Measurements from ENCODE around the gene STX17.

Gene STX17

DNA sequence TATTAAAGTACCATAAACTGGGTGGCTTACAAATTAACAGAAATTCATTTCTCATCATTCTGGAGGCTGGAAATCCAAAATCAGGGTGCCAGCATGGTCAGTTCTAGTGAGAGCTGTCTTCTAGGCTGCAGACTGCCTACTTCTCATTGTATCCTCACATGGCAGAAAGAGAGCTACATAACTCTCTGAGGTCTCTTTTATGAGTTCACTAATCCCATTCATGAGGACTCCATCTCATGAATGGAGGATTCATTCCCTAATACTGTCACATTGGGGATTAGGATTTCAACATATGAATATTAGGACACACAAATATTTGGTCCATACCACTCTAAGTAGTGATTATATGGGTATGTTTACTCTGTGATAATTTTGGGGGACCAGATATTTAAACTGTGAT is 108.4 kb downstream of the STX17 start:
- TF ChIP-seq SPI1 (IDR thresholded peaks at IDR 0.05; ENCODE audit: borderline replicate concordance, low read depth) = no peak
- TF ChIP-seq, protein P1, sequence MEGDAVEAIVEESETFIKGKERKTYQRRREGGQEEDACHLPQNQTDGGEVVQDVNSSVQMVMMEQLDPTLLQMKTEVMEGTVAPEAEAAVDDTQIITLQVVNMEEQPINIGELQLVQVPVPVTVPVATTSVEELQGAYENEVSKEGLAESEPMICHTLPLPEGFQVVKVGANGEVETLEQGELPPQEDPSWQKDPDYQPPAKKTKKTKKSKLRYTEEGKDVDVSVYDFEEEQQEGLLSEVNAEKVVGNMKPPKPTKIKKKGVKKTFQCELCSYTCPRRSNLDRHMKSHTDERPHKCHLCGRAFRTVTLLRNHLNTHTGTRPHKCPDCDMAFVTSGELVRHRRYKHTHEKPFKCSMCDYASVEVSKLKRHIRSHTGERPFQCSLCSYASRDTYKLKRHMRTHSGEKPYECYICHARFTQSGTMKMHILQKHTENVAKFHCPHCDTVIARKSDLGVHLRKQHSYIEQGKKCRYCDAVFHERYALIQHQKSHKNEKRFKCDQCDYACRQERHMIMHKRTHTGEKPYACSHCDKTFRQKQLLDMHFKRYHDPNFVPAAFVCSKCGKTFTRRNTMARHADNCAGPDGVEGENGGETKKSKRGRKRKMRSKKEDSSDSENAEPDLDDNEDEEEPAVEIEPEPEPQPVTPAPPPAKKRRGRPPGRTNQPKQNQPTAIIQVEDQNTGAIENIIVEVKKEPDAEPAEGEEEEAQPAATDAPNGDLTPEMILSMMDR (IDR thresholded peaks at IDR 0.05; ENCODE audit: insufficient read depth, low read length) = no peak
- TF ChIP-seq, protein P2, sequence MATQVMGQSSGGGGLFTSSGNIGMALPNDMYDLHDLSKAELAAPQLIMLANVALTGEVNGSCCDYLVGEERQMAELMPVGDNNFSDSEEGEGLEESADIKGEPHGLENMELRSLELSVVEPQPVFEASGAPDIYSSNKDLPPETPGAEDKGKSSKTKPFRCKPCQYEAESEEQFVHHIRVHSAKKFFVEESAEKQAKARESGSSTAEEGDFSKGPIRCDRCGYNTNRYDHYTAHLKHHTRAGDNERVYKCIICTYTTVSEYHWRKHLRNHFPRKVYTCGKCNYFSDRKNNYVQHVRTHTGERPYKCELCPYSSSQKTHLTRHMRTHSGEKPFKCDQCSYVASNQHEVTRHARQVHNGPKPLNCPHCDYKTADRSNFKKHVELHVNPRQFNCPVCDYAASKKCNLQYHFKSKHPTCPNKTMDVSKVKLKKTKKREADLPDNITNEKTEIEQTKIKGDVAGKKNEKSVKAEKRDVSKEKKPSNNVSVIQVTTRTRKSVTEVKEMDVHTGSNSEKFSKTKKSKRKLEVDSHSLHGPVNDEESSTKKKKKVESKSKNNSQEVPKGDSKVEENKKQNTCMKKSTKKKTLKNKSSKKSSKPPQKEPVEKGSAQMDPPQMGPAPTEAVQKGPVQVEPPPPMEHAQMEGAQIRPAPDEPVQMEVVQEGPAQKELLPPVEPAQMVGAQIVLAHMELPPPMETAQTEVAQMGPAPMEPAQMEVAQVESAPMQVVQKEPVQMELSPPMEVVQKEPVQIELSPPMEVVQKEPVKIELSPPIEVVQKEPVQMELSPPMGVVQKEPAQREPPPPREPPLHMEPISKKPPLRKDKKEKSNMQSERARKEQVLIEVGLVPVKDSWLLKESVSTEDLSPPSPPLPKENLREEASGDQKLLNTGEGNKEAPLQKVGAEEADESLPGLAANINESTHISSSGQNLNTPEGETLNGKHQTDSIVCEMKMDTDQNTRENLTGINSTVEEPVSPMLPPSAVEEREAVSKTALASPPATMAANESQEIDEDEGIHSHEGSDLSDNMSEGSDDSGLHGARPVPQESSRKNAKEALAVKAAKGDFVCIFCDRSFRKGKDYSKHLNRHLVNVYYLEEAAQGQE (IDR thresholded peaks at IDR 0.05; ENCODE audit: insufficient replicate concordance, low read depth) = no peak
- TF ChIP-seq POLR2AphosphoS5 (IDR thresholded peaks at IDR 0.05; ENCODE audit: low read depth) = no peak
- no peak for TF ChIP-seq GABPA (IDR thresholded peaks at IDR 0.05; ENCODE audit: low read depth)

DNA sequence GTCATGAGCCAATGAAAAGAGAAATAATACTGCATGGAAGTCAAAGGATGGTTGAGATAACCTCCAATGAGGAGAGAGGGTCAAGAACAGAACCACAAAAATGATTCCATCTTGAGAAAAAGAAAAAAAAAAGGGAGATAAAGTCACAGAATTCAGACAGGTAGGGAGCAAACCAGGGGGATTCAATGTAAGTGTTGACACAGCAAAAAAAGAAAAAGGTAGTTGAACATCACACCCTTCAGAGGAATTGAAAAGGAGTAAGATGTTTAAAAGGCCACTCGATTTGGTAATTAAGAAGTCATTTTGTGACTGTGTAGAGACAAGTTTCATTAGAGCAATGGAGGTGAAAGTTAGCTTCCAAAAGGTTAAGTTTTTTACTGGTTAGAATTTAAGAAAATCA is 113.1 kb downstream of the STX17 start:
- DNase-seq (ENCODE audit: low read depth in 1 of 2, low spot score in 1 of 2) = no peak
- TF ChIP-seq, protein P2 (IDR thresholded peaks at IDR 0.05; ENCODE audit: insufficient replicate concordance, low read depth) = no peak
- TF ChIP-seq POLR2AphosphoS5 (IDR thresholded peaks at IDR 0.05; ENCODE audit: low read depth) (no peak), GABPA (IDR thresholded peaks at IDR 0.05; ENCODE audit: low read depth) (no peak)
- H3K27ac ChIP-seq (replicated peaks) = no peak overlapping the region

More for the DNA sequence above, 108.4 kb downstream of the STX17 start:
- no peaks in the 10 kb centered on the region for H3K27me3 ChIP-seq (ENCODE audit: insufficient read depth, poor library complexity, severe bottlenecking)
- no peak for DNase-seq (ENCODE audit: low read depth in 1 of 2, low spot score in 1 of 2)
- H3K4me3 ChIP-seq (replicated peaks; ENCODE audit: insufficient read depth, low read length) = no peak overlapping the region
- no peak overlapping the region for H3K27ac ChIP-seq (replicated peaks)

More for the DNA sequence above, 113.1 kb downstream of the STX17 start:
- Histone ChIP-seq H3K4me3 (replicated peaks; ENCODE audit: insufficient read depth, low read length) (no peak overlapping the region), H3K27me3 (ENCODE audit: insufficient read depth, poor library complexity, severe bottlenecking) (no peaks in the 10 kb centered on the region)
